ACHN (cell line): Measurements from ENCODE around the gene TACR2.

Experiments
- DNase-seq: peaks from one replicate; pipeline ENCODE4 v3.0.0-alpha.2; 2015
- in situ Hi-C: cut with HindIII; loops from 2 replicates; pipeline ENCODE4 v1.10.0; 2017; ENCODE audit warnings: low sequenced_read_pairs, low pct_ligation_motif_present, low pct_unique_long_range_greater_than_20kb

Gene TACR2

GRCh38 chr10:69416695-69417094, at the start of gene TACR2:
Gene TACR2, minus strand, starts transcription at chr10:69416918. Its CDS starts 595 bp downstream, at chr10:69416323.
- DNase-seq = no peak
- in situ Hi-C loops = no loop called here

- in situ Hi-C loops = no loop called here
- DNase-seq = no peak
These were observed 49.4 kb upstream of the TACR2 start for GRCh38 chr10:69466158-69466490.

GRCh38 chr10:69465457-69466157, 48.9 kb upstream of the TACR2 start:
- in situ Hi-C loops = no loop called here
- DNase-seq = no peak

GRCh38 chr10:69464801-69465401, 48.2 kb upstream of the TACR2 start:
- DNase-seq = no peak
- in situ Hi-C loops = no loop called here

GRCh38 chr10:69464401-69464800, 47.7 kb upstream of the TACR2 start:
- in situ Hi-C loops = no loop called here
- DNase-seq = no peak

GRCh38 chr10:69463886-69464285, 47.2 kb upstream of the TACR2 start:
- no peak for DNase-seq
- in situ Hi-C loops = no loop called here

- no peak for DNase-seq
- in situ Hi-C loops = no loop called here
These were observed 44.7 kb upstream of the TACR2 start for GRCh38 chr10:69461243-69462025.

- no peak for DNase-seq
- in situ Hi-C loops = no loop called here
These were observed 44.0 kb upstream of the TACR2 start for GRCh38 chr10:69460576-69461242.

- in situ Hi-C loops = no loop called here
- DNase-seq = no peak
These were observed 43.3 kb upstream of the TACR2 start for GRCh38 chr10:69459893-69460575.

- in situ Hi-C loops = no loop called here
- no peak for DNase-seq
These were observed 42.5 kb upstream of the TACR2 start for GRCh38 chr10:69459101-69459790.

GRCh38 chr10:69458430-69459100, 41.8 kb upstream of the TACR2 start:
- in situ Hi-C loops = no loop called here
- DNase-seq = peak; percentile 18

GRCh38 chr10:69457771-69458237, 41.1 kb upstream of the TACR2 start:
- no peak for DNase-seq
- in situ Hi-C loops = no loop called here

- in situ Hi-C loops = no loop called here
These were observed 40.4 kb upstream of the TACR2 start for GRCh38 chr10:69456880-69457693.

GRCh38 chr10:69455006-69455763, 38.5 kb upstream of the TACR2 start:
- no peak for DNase-seq
- in situ Hi-C loops = no loop called here

More at GRCh38 chr10:69456880-69457693, 40.4 kb upstream of the TACR2 start:
- DNase-seq = peak; percentile 29

GRCh38 chr10:69453795-69454194, 37.1 kb upstream of the TACR2 start:
- in situ Hi-C loops = no loop called here

More at GRCh38 chr10:69453795-69454194, 37.1 kb upstream of the TACR2 start:
- no peak for DNase-seq
